Activated CD4-positive, alpha-beta T cell treated with anti-CD3 and anti-CD28 coated beads, Interleukin-2, amount 50 U/mL, for 48 hours (primary cell): Measurements from ENCODE around the gene TMEM17.
"Not testable (repeated sequence)": the region's sequence is repeated elsewhere in the genome, so short reads cannot be mapped to it uniquely, and the experiment has no call there.

Experiments used
- DNase-seq, 2 experiments: peaks; one replicate each; pipeline ENCODE4 v3.0.0-alpha.2; 2020

TMEM17 gene, protein sequence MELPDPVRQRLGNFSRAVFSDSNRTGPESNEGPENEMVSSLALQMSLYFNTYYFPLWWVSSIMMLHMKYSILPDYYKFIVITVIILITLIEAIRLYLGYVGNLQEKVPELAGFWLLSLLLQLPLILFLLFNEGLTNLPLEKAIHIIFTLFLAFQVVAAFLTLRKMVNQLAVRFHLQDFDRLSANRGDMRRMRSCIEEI

DNA sequence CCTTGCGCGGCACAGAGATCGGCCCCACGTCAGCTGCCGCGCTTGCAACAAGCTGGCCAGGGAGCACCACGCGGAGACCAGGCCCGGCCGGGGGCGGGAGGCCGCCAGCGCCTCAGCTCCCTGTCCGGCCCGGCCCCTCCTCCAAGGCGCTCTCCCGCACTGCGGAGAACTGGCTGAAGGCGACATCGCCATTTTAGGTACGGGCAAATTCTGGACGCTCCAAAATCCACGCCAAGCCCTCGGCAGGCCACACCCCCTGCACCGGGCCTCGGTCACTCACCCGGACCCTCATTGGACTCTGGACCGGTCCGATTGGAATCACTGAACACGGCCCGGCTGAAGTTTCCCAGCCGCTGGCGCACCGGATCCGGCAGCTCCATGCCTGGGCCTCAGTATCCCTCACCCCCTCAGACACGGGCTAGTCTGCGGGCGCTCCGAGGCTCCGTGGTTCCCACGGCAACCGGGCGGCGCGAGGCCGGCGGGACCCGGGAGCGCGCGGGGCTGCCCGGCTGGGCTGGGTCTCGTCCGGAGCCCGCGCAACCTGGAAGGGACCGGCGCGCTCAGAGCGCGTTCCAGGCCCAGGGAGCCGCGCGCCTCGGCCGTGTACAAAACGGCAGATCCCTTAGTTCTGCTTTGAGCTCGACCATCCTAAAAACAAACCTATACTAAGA, at the start of gene TMEM17:
TMEM17 (minus strand) TSS at position 446 of the 671 bp plus-strand sequence; CDS start at position 380, 66 bp downstream.
- peak; percentile 67 to 75 for DNase-seq

DNA sequence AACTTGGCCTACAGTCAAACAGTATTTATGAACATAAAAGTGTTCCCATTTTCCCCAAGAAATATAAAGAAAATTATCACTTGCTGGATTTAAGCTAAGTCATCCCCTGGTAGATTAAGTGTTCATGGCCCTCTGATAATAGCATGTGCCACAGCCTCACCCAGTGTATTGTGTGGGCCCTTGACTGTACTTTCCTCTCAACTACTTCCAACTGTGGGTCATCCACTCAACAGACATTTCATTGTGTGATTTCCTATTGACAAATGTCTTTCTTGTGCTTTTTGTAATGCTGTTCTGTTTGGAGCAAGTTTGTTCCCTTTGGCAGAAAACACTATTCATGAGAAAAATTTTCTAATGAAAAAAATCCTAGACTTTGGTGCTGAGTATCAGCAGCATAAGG, 48.4 kb upstream of the TMEM17 start:
- no peak for DNase-seq

DNA sequence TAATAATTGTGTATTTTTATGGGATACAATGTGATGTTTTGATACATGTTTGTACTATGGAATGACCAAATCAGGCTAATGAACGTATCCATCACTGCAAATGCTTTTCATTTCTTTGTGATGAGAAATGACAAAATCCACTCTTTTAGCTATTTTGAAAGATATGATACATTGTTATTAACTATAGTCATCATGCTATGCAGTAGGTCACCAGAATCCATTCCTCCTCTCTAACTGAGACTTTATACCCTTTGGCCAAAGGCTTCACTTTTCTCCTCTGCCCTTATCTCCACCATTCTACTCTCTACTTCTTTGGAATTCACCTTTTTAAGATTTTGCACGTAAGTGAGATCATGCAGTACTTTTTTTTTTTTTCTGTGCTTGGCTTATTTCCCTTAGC, 44.5 kb upstream of the TMEM17 start:
- DNase-seq: no peak

DNA sequence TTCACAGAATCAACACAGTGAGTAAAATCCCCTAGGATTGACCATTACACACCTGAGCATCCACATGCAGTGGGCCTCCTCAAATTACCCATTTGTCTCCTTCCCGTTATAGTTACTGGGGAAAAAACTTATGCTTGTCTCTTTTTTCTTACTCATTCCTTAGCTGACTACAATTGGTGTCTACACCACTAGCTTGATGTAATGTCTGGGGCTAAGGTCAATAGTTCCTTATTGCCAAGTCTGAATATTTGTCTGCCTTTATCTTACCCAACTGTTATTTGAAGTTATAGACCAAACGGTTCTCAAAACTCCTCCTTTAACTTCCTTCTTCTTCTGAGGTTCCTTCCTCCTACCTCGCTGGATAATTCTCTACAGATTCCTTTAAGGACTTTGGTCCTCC, 41.9 kb upstream of the TMEM17 start:
- DNase-seq: no peak

DNA sequence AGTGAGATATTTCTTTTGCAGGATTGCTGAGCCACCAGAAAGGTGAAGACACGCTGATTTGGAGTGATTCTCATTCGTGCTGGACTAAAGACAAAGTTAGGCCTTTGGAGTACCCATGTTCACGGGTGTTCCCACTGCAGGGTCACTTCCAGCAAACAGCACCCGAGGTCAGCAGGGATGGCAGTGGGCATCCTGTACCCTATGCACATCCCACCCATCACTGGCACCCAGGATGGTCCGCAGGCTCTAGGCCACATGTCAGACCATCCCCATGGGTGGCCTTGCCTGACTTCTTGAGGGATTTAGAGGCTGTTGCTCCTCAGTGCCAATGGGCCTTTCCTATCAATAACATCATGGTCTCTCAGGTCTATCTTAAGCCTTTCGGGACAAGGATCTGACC, 39.3 kb upstream of the TMEM17 start:
- DNase-seq: no peak

DNA sequence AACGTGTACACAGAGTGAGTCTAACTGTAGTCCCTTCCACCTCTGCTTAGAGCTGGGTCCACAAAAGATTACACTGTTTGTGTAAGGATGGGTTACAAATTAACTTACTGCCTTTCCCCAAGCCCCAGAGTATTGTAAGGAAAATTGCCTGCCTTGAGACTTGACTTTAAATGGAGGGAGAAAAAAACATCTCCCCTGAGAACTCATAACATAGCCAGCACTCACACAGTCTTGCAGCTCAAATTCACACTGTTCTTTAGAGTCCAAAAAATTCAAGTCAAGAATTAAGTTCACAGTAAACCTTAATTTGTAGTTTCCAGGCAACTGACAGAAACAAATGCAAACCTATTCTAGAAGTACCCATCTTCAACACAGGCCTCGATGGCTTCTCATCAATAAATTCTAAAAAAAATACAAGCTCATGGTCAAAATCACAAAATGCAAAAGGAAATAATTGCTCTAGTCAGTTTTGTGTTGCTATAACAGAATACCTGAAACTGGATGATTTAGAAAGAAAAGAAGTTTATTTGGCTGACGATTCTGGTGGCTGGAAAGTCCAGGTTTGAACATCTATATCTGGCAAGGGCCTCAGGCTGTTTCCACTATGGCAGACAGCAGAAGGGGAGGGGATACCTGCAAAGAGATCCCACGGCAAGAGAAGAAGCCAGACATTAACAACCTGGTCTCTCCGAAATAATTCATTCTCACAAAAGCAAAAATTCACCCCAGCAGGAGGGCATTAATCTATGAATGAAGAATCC, 34.6 kb upstream of the TMEM17 start:
- no peak for DNase-seq

DNA sequence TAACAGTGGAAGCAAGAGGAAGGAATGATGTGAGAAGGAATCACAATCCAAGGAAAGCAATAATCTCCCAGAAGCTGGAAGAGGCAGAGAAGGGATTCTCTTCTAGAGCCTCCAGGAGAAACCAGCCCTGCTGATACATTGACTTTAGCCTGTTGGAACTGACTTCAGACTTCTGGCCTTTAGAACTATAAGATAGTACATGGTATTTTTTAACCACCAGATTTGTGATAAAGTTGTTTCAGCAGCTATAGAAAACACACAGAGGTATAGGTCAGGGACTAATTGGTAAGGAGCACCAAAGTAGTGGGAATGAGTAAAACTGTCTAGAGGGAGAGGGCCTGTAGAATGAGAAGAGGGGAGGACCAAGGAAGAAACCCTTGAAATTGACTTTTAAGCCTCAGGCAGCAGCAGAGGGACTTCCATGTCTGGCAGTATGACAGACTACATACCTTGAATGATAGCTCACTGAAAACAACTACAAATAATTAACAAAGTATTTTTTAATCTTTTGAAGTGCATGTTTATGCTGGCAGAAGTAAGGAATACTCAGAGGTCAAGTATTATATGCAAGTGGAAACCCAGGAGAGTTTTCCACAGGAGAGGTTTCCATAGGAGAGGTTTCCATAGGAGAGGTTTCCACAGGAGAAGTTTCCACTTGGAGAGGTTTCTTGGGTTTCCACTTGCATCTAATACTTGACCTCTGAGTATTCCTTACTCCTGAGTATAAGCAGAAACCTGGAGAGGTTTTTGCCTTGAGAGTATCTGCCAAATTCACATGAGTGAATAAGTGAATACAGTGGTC, 33.8 kb upstream of the TMEM17 start:
- no peak for DNase-seq

DNA sequence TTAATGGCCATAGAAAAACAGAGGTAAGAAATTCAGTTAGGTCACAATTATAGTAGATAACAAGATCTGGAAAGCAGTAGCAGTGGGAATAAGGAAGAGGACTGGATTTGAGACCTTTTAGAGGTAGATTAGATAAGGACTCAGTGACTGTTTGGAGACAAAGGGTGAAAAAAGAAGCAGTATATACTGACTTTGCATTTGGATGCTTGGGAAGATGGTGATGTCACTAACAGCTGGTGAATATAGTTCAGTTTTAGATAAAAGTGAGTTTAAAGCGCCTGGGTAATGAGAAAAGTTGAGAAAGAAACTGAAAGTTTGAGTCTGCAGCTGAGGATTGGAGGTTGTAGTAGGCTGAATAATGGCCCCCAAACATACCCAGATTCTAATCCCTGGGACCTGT, 32.8 kb upstream of the TMEM17 start:
- no peak for DNase-seq

DNA sequence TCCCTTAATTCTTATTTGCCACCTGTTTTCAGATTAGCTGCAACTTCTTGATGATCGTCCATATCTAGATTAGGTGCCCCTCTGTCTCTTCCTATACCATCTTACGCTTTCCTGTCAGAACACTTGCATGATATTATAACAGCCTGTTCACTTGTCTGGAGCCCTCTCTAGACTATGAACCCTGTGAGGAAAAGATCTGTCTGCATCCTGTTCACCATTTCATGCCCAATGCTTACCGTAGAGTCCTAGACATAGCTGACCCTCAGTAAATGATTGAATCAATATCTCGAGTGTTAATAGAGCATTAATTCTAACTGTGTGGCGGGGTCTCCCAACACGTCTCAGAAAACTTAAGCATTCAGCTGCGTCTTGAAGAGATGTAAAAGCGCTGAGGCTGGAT, 31.8 kb upstream of the TMEM17 start:
- no peak for DNase-seq

DNA sequence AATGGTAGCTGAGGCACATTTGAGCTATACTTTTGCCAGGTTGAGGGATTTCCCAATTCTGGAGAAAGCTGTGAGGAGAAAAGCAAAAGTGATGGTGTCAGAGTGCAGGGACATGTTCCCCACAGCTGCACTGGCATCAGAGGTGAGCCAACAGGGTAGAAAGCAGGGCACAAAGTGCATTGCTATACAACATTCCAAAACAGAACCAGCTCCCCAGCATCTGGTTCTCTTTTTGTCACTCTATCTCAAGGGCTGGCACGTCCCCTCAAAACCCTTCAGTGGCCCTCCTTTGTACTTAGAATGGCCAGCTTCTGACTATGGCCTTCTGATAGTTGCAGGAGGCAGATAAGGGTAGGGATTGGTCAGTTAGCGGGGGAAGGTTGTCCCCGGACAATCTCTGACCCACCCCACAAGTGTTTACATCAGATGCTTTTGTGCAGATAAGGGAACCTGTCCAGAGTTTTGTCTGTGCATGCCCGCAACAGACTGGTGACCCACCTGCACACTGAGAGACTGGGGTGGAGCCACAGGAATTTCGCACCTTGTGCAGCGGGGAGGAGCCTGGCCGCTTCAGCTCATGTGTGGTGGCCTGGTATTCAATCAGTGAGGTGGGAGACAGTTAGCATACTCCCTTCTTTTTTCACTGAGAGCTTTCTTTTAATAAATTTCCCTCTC, 31.0 kb upstream of the TMEM17 start:
- no peak for DNase-seq

DNA sequence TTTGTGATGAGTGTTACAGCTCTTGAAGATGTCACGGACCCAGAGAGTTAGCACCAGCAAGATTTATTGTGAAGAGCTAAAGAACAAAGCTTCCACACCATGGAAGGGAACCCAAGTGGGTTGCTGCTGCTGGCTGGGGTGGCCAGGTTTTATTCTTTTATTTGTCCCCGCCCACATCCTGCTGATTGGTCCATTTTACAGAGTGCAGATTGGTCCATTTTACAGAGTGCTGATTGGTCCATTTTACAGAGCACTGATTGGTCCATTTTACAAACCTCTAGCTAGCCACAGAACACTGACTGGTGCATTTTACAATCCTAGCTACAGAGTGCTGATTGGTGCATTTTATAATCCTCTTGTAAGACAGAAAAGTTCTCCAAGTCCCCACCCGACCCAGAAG, 29.5 kb upstream of the TMEM17 start:
- DNase-seq: not testable (repeated sequence)

DNA sequence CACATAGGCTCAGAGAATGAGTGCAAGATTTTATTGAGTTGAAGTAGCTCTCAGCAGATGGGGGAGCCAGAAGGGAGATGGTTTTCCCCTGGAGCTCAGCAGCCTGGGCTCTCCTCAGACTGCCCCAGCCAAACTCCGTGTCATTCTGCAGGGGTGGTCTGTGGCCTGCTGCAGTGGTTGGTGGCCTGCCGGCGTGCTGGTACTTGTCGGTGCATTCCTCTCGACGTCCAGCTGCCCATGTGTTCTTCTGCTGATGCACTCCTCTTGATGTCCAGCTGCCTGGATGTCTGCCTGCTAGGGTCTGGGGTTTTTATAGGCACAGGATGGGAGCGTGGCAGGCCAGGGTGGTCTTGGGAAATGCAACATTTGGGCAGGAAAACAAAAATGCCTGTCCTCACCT, 25.6 kb upstream of the TMEM17 start:
- DNase-seq: no peak

DNA sequence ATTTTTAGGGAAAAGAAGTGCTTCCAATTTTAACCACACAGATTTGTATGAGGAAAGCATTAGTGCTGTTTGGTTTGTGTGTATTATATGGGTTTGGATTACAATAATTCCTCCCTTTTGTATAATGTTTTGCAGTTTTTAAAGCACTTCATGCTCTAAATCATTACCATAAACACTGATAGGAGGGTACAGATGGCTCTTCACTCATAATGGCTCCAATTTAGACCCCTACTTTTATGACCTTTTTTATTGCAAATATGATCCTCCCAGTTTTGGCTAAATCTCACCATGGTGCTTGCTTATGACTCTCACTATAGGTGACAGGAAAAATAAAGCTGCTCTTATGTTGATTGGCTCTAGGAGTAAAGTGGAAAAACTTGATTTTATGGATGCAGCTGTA, 23.8 kb upstream of the TMEM17 start:
- no peak for DNase-seq

DNA sequence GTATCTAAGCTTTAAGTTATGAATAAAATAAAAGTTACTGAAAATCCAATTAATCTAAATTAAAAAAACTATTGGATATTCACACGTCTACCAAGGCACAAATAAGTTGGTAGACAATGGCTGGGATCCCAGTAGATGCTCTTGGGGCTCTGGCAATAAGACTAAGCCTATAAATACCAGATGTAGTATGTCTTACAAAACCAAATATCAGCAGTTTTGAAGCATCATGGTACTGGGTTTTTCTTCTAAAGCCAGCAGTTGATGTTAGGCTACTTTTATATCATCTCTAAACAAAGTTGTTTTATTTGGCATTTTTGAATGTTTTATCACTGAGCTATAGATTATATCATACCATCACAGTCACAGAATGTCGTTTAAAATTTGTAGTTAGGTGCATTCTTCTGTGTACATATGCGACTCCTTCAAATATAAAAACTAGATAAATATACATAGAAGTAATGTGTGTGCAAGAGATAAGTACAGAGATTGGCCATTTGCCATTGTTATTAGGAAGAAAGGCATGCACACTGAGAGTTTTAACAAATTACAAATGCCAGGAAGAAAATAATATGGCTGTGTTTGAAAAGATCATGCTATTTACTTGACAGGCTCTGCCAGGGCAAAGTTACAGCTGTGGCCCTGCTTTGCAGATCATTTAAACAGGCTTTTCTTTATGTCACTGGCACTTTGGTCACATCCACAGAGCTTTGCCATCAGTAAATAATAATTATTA, 21.6 kb upstream of the TMEM17 start:
- no peak for DNase-seq

DNA sequence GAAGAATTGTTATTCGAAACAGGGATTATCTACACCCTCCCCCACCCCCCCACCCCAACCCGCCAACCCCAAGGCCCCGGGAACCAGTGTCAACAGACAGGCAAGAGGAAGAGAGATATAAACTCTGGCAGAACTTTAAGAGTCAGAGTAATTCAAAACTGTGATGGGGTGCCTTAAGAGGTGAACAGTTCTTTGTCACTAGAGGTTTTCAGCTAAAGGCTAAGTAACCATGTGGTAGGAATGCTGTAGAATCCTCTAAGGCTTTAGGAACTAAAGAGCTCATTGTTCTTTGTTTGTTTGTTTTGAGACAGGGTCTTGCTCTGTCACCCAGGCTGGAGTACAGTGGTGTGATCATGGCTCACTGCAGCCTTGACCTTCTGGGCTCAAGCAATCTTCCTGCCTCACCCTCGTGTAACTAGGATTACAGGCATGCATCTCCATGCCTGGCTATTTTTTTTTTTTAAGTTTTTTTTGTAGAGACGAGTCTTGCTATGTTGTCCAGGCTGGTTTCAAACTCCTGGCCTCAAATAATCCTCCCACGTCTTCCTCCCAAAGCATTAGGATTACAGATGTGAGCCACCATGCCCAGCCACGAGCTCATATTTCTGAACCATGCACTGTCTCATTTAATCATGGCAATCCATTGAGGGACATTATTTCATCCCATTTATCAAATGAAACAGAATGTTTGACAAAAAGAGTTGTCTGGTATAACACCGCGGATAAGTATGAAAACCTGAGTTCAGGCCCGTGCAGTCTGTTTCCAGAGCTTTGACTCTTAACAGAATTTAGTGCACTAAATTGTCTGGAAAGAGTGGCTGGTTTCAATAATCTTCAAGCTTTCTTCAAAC, 20.8 kb upstream of the TMEM17 start:
- no peak for DNase-seq

DNA sequence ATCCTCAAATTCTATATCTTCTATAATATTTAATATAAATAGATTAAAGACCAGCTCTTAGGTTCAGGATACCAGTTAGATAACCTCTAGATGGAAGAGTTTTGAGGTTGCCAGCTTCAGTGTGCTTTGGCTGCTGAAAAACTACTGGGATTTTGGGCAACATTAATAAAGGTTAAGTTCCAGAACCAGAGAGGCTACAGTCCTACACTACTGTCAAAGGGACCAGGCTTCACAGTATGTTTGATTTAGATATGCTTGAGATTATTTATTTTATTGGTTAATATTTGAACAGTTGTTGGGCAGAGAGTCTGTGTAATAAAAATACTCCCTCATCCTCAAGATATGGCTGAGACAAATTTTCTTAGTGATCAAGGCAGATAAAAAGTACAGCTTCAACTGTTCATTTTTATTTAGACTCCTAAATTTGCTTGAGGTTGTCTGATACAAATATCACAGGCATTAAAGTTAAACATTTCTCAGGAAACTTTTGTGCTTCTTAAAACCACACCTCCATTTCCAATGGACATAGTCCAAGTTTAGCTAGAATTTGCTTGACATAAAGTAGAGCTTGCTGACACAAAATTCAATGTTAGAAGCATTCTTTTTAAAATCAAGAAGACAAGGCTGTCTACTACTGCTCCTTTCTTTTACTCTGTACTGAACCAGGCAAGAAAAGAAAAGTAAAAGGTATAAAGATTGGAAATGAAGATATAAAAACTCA, 19.7 kb upstream of the TMEM17 start:
- no peak for DNase-seq

DNA sequence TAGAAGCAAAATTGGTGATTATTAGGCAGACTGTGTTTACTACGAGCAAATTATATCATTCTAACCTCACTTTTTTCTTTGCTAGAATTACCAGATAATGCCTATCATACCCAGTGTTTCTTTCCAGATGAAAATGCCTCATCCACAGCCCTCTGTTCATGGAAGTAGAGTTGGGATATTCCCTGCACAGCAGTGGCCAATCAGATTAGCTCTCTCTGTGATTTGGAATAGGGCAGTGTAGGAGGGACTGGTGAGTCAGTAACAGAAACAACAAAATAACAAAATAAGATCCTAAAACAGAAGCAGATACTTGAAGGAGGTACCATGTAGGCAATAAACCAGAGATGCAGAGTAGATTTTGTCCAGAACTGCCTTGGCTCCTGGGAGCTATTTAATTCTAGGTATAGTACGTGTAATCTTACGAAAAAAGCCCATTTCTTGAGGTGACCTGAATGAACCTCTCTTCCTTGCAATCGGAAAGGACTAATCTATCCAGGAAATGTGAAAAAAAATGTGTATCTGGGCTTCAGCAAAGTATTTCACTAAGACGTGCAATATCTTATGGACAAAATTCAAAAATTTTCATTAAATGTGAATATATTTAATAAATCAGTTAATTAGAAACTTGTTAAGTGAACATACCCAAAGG, 18.4 kb upstream of the TMEM17 start:
- no peak for DNase-seq

DNA sequence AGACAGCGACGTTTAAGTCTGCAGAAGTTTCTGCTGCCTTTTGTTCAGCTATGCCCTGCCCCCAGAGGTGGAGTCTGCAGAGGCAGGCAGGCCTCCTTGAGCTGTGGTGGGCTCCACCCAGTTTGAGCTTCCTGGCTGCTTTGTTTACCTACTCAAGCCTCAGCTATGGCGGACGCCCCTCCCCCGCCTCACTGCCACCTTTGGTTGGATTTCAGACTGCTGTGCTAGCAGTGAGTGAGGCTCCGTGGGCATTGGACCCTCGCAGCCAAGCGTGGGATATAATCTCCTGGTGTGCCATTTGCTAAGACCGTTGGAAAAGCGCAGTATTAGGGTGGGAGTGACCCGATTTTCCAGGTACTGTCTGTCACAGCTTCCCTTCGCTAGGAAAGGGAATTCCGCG, 15.1 kb upstream of the TMEM17 start:
- DNase-seq: not testable (repeated sequence)

DNA sequence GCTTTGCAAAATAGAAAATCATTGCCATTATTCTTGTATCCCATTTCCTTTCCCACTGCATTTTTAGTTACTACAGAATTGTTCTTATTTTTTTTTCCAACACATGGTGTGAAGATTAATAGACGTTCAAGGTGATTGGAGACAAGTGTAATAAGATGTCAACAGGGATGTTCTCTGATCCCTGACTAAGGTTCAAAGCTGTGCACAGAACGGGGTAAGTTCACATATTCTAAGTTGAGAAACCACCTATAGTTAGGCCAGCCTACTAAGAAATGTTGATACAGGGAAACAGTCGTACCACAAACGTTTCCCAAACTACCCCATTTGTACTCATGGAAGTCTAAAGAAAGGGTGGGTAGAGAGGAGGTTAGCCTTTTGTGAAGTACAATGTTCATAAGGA, 6.4 kb upstream of the TMEM17 start:
- DNase-seq: no peak

DNA sequence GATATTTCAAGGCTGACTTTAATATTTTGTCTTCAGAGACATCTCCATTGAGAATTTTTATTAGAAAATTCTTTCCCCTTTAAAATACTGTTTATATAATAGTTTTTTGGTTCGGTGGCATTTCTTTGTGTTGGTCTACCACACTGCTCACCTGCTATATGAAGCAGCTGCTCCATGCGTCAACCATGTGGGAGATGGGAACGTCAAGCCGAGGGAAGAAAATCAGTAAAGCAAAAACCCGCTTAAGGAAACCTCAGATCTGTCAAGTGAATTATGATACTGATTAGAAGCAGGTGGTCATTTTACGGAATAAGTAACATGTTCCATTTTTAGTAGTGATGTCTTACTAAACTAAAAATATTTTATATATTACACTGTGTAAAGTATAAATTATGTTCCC, 5.6 kb upstream of the TMEM17 start:
- DNase-seq: no peak
